ENCODE data around the gene DNAAF2. TPM values are rescaled to one million over a fixed set of nuclear protein-coding genes. Genes with fewer than 3 reads are reported as not detected.

DNAAF2 gene
- total and polyA plus RNA-seq, 2 of the 13 experiments (the other 11 are each of a cell fraction or from before 2014, with no cell fraction given), result 6.1 to 13.6 TPM

DNA sequence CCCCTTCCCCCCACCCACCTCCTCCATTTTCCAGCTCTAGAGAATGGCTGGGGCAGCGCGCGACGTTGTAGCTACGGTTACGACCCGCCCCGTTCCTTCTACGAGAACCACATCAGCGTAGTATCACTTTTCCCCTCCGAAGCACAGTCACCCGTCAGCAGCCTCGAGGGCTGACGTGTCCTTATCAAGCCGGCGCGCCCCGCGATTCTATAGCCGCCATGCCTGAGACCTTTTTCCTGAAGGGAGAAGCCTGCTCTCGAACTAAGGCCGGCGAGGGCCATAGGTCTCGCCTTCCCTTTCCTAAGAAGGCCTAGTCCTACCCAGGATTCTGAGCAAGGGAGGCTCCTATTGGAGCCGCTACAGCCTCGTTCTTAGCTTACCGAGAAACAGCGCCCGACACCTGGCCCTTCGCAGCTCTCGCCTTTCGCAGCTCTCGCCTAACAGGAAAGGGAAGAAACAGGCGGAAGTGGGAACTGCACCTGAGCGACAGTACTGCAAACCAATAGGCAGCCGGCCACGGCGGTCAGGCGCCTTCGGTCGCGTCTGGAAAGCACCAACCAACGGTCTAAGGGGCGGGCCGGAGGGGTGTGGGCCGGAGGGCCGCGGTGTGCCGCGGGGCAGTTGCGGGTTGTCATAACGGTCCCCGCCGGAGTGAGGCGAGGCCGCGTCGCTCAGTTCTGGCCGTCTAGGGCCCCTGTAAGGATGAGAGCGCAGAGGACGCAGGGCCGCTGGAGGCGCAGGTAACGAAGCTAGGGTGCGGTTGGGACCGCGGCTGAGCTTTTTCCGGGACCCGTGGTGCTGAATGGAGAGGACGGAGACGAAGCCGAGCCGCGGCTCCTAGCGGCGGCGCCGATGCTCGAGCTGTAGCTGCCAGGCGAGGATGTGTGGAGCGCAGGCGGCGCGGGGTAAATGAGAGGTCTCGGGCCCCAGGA, 14.6 kb downstream of the DNAAF2 start, which contains the start of the genes MGAT2 and RPL36AL (continued):
- TF ChIP-seq, protein P1, sequence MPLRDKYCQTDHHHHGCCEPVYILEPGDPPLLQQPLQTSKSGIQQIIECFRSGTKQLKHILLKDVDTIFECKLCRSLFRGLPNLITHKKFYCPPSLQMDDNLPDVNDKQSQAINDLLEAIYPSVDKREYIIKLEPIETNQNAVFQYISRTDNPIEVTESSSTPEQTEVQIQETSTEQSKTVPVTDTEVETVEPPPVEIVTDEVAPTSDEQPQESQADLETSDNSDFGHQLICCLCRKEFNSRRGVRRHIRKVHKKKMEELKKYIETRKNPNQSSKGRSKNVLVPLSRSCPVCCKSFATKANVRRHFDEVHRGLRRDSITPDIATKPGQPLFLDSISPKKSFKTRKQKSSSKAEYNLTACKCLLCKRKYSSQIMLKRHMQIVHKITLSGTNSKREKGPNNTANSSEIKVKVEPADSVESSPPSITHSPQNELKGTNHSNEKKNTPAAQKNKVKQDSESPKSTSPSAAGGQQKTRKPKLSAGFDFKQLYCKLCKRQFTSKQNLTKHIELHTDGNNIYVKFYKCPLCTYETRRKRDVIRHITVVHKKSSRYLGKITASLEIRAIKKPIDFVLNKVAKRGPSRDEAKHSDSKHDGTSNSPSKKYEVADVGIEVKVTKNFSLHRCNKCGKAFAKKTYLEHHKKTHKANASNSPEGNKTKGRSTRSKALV (CRISPR knock-in tag; IDR thresholded peaks at IDR 0.05), result no peak; the same call in 1 of the 2 replicates
- no peak for TF ChIP-seq ZBTB8A (CRISPR knock-in tag; IDR thresholded peaks at IDR 0.05; ENCODE audit: borderline replicate concordance, low read depth)
- TF ChIP-seq, protein P2, sequence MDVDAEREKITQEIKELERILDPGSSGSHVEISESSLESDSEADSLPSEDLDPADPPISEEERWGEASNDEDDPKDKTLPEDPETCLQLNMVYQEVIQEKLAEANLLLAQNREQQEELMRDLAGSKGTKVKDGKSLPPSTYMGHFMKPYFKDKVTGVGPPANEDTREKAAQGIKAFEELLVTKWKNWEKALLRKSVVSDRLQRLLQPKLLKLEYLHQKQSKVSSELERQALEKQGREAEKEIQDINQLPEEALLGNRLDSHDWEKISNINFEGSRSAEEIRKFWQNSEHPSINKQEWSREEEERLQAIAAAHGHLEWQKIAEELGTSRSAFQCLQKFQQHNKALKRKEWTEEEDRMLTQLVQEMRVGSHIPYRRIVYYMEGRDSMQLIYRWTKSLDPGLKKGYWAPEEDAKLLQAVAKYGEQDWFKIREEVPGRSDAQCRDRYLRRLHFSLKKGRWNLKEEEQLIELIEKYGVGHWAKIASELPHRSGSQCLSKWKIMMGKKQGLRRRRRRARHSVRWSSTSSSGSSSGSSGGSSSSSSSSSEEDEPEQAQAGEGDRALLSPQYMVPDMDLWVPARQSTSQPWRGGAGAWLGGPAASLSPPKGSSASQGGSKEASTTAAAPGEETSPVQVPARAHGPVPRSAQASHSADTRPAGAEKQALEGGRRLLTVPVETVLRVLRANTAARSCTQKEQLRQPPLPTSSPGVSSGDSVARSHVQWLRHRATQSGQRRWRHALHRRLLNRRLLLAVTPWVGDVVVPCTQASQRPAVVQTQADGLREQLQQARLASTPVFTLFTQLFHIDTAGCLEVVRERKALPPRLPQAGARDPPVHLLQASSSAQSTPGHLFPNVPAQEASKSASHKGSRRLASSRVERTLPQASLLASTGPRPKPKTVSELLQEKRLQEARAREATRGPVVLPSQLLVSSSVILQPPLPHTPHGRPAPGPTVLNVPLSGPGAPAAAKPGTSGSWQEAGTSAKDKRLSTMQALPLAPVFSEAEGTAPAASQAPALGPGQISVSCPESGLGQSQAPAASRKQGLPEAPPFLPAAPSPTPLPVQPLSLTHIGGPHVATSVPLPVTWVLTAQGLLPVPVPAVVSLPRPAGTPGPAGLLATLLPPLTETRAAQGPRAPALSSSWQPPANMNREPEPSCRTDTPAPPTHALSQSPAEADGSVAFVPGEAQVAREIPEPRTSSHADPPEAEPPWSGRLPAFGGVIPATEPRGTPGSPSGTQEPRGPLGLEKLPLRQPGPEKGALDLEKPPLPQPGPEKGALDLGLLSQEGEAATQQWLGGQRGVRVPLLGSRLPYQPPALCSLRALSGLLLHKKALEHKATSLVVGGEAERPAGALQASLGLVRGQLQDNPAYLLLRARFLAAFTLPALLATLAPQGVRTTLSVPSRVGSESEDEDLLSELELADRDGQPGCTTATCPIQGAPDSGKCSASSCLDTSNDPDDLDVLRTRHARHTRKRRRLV (CRISPR knock-in tag; IDR thresholded peaks at IDR 0.05), result no peak
- no peak for TF ChIP-seq SP5 (CRISPR knock-in tag; IDR thresholded peaks at IDR 0.05; ENCODE audit: borderline replicate concordance, low read depth)
- TF ChIP-seq, protein P3, sequence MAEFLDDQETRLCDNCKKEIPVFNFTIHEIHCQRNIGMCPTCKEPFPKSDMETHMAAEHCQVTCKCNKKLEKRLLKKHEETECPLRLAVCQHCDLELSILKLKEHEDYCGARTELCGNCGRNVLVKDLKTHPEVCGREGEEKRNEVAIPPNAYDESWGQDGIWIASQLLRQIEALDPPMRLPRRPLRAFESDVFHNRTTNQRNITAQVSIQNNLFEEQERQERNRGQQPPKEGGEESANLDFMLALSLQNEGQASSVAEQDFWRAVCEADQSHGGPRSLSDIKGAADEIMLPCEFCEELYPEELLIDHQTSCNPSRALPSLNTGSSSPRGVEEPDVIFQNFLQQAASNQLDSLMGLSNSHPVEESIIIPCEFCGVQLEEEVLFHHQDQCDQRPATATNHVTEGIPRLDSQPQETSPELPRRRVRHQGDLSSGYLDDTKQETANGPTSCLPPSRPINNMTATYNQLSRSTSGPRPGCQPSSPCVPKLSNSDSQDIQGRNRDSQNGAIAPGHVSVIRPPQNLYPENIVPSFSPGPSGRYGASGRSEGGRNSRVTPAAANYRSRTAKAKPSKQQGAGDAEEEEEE (CRISPR knock-in tag; IDR thresholded peaks at IDR 0.05; ENCODE audit: borderline replicate concordance), result no peak; the same call in 1 of the 2 replicates
- TF ChIP-seq, protein P4, sequence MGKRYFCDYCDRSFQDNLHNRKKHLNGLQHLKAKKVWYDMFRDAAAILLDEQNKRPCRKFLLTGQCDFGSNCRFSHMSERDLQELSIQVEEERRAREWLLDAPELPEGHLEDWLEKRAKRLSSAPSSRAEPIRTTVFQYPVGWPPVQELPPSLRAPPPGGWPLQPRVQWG (CRISPR knock-in tag; IDR thresholded peaks at IDR 0.05; ENCODE audit: borderline replicate concordance, low read depth), result no peak
- TF ChIP-seq NCOA2 (CRISPR knock-in tag; IDR thresholded peaks at IDR 0.05), result no peak
- TF ChIP-seq ZNF709 (CRISPR knock-in tag; IDR thresholded peaks at IDR 0.05), result no peak; the same call in 1 of the 2 replicates
- TF ChIP-seq, protein P5, sequence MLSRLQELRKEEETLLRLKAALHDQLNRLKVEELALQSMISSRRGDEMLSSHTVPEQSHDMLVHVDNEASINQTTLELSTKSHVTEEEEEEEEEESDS (CRISPR knock-in tag; IDR thresholded peaks at IDR 0.05; ENCODE audit: borderline replicate concordance), result 0 out of 2 replicates have a peak, but pooled peaks have one; percentile 55
- TF ChIP-seq, protein P6, sequence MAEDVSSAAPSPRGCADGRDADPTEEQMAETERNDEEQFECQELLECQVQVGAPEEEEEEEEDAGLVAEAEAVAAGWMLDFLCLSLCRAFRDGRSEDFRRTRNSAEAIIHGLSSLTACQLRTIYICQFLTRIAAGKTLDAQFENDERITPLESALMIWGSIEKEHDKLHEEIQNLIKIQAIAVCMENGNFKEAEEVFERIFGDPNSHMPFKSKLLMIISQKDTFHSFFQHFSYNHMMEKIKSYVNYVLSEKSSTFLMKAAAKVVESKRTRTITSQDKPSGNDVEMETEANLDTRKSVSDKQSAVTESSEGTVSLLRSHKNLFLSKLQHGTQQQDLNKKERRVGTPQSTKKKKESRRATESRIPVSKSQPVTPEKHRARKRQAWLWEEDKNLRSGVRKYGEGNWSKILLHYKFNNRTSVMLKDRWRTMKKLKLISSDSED (CRISPR knock-in tag; IDR thresholded peaks at IDR 0.05), result no peak
- TF ChIP-seq CC2D1A (CRISPR knock-in tag; IDR thresholded peaks at IDR 0.05), result no peak
- TF ChIP-seq ZNF20 (CRISPR knock-in tag; IDR thresholded peaks at IDR 0.05), result no peak
- TF ChIP-seq, protein P7, sequence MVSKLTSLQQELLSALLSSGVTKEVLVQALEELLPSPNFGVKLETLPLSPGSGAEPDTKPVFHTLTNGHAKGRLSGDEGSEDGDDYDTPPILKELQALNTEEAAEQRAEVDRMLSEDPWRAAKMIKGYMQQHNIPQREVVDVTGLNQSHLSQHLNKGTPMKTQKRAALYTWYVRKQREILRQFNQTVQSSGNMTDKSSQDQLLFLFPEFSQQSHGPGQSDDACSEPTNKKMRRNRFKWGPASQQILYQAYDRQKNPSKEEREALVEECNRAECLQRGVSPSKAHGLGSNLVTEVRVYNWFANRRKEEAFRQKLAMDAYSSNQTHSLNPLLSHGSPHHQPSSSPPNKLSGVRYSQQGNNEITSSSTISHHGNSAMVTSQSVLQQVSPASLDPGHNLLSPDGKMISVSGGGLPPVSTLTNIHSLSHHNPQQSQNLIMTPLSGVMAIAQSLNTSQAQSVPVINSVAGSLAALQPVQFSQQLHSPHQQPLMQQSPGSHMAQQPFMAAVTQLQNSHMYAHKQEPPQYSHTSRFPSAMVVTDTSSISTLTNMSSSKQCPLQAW (CRISPR knock-in tag; IDR thresholded peaks at IDR 0.05), result peak; percentile 67
